LNCaP clone FGC (cell line): Measurements from ENCODE around the gene MAVS.
"Not testable (repeated sequence)": the region's sequence is repeated elsewhere in the genome, so short reads cannot be mapped to it uniquely, and the experiment has no call there.

Source experiments
- DNase-seq: peaks from one replicate; pipeline ENCODE4 v3.0.0-alpha.2; 2011; ENCODE audit warnings: low read depth
- H3K4me3 ChIP-seq: 2 replicates; pipeline ENCODE4 v1.5.1; 2011; ENCODE audit warnings: mild to moderate bottlenecking, low read depth, low read length, control low read depth
- TF ChIP-seq, protein P1 (sequence below): IDR thresholded peaks from 2 replicates; pipeline ENCODE4 v1.5.1; 2012; ENCODE audit warnings: mild to moderate bottlenecking; ENCODE audit not compliant: control insufficient read depth, insufficient read depth; ENCODE audit errors: extremely low read depth

MAVS gene

DNA sequence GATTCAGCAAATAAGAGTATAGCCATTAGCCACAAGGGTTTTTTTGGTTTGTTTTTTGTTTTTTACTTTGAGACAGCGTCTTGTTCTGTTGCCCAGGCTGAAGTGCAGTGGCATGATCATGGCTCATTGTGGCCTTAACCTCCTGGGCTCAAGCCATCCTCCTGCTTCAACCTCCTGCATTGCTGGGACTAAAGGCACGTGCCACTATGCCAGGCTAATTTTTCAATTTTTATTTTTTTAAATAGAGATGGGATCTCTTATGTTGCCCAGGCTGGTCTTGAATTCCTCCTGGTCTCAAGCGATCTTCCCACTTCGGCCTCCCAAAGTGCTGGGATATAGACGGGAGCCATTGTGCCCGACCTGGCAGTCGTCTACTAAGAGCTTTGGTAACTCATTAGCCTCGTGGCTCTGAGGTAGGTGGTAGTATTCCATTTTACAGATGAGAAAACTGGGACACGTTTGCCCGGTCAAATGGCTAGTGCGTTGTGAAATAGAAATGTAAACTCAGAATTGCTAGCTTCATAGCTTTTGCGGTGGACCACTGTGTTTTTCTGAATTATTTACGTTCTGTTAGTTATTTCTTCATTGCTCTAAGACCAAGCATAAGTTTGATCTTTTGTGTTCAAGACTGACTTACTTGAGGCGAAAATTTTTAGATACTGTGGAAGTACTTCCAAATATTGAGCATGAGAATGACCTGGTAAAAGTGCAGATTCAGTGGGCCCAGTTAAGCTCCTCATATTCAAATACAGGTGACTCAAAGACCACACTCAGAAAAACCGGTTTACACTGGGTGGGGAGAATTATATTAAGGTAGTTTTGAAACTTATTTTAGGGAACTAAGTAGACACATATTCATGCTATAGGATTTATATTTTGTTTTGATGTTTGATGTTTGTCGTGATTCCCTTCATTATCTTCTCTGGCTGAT, 44.6 kb downstream of the MAVS start:
- H3K4me3 ChIP-seq: peak overlapping the region; percentile 84
- TF ChIP-seq, protein P1, sequence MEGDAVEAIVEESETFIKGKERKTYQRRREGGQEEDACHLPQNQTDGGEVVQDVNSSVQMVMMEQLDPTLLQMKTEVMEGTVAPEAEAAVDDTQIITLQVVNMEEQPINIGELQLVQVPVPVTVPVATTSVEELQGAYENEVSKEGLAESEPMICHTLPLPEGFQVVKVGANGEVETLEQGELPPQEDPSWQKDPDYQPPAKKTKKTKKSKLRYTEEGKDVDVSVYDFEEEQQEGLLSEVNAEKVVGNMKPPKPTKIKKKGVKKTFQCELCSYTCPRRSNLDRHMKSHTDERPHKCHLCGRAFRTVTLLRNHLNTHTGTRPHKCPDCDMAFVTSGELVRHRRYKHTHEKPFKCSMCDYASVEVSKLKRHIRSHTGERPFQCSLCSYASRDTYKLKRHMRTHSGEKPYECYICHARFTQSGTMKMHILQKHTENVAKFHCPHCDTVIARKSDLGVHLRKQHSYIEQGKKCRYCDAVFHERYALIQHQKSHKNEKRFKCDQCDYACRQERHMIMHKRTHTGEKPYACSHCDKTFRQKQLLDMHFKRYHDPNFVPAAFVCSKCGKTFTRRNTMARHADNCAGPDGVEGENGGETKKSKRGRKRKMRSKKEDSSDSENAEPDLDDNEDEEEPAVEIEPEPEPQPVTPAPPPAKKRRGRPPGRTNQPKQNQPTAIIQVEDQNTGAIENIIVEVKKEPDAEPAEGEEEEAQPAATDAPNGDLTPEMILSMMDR: no peak
- no peak for DNase-seq

DNA sequence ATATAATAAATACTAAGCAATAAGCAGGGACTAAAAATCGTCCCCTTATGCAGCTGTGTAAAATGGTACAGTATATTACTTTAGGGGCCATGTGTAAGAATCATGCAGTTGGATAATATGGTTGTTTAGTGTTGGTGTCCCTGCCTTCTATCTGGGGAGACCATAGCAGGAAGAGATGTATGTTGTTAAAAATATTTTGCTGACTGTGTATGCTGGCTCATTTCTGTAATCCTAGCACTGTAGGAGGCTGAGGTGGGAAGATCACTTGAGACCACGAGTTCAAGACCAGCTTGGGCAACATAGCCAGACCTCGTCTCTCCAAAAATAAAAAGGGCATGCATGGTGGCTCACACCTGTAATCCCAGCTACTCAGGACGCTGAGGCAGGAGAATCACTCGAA, 48.2 kb downstream of the MAVS start:
- no peak overlapping the region for H3K4me3 ChIP-seq
- TF ChIP-seq, protein P1: no peak
- DNase-seq: no peak

DNA sequence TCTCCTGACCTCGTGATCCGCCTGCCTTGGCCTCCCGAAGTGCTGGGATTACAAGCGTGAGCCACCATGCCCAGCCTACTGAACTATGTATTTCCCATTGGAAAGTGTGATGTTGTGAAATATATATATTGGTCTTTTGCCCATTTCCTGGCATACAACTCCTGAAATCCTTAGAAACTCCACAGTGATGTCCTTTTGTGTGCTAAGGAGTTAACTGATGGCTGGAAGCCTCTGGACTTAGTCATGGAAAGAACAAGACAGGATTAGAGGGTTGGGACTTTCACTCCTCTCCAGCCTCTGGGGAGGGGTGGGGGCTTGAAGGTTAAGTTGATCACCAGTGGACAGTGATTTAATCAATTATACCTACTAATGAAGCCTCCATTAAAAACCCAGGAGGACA, 49.7 kb downstream of the MAVS start:
- TF ChIP-seq, protein P1: no peak
- DNase-seq: no peak
- no peak overlapping the region for H3K4me3 ChIP-seq

DNA sequence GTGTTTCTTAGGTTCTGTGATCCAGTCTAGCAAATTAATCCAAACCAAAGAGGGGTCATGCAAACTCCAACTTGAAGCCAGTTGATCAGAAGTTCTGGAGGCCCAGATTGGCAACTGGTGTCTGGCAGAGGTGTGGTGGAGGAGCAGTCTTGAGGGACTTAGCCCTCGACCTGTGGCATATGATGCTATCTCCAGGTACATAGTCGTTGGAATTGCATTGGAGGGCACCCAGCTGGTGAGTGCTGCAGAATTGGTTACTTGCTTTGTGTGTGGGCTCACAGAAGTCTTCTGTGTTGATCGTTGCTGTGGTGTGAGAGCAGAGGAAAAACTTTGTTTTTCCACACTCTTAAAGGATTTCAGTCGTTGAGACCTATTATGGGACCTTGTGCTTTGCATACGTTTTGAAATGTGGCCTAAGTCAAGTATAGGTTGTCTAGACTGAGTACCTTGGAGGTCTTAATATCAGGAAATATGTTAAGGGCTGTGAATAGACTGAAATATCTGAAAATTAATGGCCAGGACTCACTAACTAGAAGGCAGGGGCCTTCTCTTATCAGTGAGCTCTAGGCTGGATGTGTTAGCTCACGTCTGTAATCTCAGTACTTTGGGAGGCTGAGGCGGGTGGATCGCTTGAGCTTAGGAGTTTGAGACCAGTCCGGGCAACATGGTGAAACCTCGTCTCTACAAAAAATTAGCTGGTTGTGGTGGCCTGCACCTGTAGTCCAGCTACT, 50.4 kb downstream of the MAVS start:
- DNase-seq: no peak
- TF ChIP-seq, protein P1: no peak
- H3K4me3 ChIP-seq: no peak overlapping the region

GRCh38 chr20:3898181-3898580, 51.5 kb downstream of the MAVS start:
- DNase-seq: not testable (repeated sequence)

GRCh38 chr20:3898639-3899038, 52.0 kb downstream of the MAVS start:
- TF ChIP-seq, protein P1: no peak
- DNase-seq: peak; percentile 62

More at GRCh38 chr20:3898181-3898580, 51.5 kb downstream of the MAVS start:
- not testable (repeated sequence) for H3K4me3 ChIP-seq

GRCh38 chr20:3900187-3900604, 53.6 kb downstream of the MAVS start:
- no peak for DNase-seq
- TF ChIP-seq, protein P1: no peak
- no peak overlapping the region for H3K4me3 ChIP-seq

More at GRCh38 chr20:3898639-3899038, 52.0 kb downstream of the MAVS start:
- H3K4me3 ChIP-seq: peak overlapping the region; percentile 2; the same call in 1 of the 2 replicates
